Fibroblast of mammary gland (primary cell): ENCODE measurements around the gene MED27.

ENCODE experiments used
- DNase-seq: peaks from one replicate; pipeline ENCODE4 v3.0.0-alpha.2; 2010; ENCODE audit warnings: low read depth
- H3K4me3 ChIP-seq: 2 replicates; pipeline ENCODE4 v1.5.1; 2011; ENCODE audit warnings: low read depth, mild to moderate bottlenecking, low read length, moderate library complexity; ENCODE audit not compliant: control insufficient read depth
- TF ChIP-seq, protein P1 (sequence below): conservative IDR thresholded peaks from 2 replicates; pipeline ENCODE4 v1.5.1; 2011; ENCODE audit warnings: low read depth, low read length, inconsistent platforms; ENCODE audit not compliant: control insufficient read depth, insufficient read depth

MED27 gene

GRCh38 chr9:132020820-132021510, 58.7 kb downstream of the MED27 start:
- TF ChIP-seq, protein P1, sequence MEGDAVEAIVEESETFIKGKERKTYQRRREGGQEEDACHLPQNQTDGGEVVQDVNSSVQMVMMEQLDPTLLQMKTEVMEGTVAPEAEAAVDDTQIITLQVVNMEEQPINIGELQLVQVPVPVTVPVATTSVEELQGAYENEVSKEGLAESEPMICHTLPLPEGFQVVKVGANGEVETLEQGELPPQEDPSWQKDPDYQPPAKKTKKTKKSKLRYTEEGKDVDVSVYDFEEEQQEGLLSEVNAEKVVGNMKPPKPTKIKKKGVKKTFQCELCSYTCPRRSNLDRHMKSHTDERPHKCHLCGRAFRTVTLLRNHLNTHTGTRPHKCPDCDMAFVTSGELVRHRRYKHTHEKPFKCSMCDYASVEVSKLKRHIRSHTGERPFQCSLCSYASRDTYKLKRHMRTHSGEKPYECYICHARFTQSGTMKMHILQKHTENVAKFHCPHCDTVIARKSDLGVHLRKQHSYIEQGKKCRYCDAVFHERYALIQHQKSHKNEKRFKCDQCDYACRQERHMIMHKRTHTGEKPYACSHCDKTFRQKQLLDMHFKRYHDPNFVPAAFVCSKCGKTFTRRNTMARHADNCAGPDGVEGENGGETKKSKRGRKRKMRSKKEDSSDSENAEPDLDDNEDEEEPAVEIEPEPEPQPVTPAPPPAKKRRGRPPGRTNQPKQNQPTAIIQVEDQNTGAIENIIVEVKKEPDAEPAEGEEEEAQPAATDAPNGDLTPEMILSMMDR, result no peak
- no peak overlapping the region for H3K4me3 ChIP-seq
- no peak for DNase-seq

DNA sequence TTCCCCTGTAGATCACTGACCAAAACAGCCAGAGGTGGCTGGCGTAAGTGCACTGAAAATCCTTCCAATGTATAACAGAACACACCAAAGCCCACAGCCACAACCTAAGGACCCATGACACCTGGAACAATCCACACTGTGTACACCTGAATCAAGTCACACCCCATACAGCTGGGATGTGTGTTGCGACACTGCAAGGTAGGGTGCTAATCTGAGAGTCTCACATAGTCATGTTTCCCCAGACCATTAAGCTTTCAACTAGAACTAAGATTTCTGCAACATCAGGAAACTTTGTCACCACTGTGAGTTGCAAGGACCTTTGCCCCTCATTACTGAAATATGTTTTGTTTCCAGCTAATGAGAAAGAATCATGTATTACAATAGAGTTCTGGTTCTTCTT, 59.4 kb downstream of the MED27 start:
- TF ChIP-seq, protein P1, result no peak
- DNase-seq, result no peak
- H3K4me3 ChIP-seq, result no peak overlapping the region

DNA sequence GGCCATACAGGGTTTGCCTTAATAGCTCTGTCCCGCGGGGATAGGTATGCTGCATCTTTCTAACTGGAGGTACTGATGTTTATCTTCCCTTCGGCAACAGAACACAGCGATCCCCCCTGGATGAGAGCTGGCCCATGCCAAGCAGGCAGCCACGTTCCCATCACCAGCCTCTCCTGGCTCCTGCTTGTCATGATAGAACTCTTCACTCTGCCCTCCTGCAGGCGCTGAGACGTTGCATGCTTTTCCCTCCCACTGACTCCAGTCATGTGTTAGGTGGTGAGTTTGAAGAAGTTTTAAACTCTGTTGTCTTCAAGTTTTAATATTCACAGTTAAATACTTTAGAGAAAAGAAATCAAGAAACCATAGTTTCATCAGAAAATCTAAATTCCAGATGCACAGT, 60.0 kb downstream of the MED27 start:
- no peak for DNase-seq

DNA sequence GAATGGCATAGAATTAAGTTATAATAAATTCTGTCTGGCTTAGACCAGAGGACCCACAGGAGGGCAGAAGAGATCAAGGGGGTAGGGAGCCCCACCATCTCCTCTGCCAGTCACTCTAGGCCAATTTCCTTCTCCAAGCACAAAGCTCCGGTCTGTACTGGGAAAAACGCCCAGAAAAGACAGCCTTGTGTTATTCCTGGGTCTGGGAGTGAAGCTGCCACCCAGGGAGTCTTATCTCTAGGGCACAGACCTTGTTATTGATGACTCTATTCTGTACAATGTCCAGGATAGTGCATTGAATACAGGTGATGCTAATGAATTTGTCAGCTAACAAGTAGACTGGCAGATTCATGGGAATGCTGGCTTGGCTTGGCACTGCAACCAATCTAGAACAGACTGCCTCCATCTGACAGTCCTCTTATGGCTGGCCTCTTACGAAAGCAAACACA, 60.7 kb downstream of the MED27 start:
- DNase-seq, result no peak
- H3K4me3 ChIP-seq, result no peak overlapping the region
- TF ChIP-seq, protein P1, result no peak

More for the DNA sequence above, 60.0 kb downstream of the MED27 start:
- no peak overlapping the region for H3K4me3 ChIP-seq
- TF ChIP-seq, protein P1, result no peak

- H3K4me3 ChIP-seq, result no peak overlapping the region
- DNase-seq, result no peak
- TF ChIP-seq, protein P1, result no peak
Measured at GRCh38 chr9:132016456-132016855, 63.2 kb downstream of the MED27 start.

DNA sequence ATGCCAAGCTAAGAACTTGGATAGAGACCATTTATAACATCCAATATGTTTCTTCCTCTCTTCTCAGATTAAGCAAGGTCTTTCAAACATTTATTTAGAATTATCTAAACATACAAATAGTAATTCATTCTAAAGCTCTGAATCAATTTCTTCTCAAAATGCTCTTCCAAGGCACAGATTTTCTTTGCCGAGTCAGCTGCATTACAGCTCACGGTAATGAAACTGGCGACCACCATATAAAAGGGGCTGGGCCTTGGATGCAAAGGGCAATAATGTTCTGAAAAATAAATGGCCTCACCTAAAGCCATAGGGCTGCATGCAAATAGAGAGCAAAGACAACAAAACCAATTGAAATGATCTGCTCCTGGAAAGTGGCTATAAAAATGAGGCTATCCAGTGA, 63.8 kb downstream of the MED27 start:
- H3K4me3 ChIP-seq, result no peak overlapping the region
- TF ChIP-seq, protein P1, result no peak
- DNase-seq, result no peak
